A549 treated with AZD2906 at 1 μM for 4 hours (cell line): Measurements from ENCODE around the gene PCDHGA10. TPM values are rescaled to one million over a fixed set of nuclear protein-coding genes. Genes with fewer than 3 reads are reported as not detected.

Experiments used
- total RNA-seq: library from RNA; stranded (reverse); fragments of 200-300 nt; extraction: Qiagen RNA extraction; gene quantifications from 5 replicates; pipeline ENCODE4 v1.2.3, GENCODE V29; 2022

The PCDHGA10 gene
- 0.02 to 0.03 TPM in 2 of 5 replicates, not detected in the others for total RNA-seq

DNA sequence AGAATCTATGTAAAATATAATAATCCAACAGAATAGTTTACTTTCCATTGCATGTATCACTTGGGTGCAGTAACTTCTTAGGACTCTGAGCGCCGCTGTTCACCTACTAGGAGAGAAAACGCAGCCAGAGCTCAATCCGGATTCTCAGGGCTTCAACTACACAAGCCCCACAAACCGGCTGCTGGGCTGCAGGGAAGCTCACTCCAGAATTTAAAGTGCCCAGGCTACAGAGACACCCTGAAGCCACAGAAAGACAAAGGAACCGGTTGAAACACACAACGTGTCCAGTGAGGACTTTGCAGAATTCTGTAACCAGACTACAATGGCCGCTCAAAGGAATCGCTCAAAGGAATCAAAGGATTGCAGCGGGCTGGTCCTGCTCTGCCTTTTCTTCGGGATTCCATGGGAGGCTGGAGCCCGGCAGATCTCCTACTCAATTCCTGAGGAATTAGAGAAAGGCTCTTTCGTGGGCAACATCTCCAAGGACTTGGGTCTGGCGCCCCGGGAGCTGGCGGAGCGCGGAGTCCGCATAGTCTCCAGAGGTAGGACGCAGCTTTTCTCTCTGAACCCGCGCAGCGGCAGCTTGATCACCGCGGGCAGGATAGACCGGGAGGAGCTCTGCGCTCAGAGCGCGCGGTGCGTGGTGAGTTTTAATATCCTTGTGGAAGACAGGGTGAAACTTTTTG lies at the start of gene PCDHGA10:
Gene PCDHGA10 (plus strand): TSS at position 134 of the 686 bp plus-strand sequence. CDS start 189 bp downstream, at position 323.

DNA sequence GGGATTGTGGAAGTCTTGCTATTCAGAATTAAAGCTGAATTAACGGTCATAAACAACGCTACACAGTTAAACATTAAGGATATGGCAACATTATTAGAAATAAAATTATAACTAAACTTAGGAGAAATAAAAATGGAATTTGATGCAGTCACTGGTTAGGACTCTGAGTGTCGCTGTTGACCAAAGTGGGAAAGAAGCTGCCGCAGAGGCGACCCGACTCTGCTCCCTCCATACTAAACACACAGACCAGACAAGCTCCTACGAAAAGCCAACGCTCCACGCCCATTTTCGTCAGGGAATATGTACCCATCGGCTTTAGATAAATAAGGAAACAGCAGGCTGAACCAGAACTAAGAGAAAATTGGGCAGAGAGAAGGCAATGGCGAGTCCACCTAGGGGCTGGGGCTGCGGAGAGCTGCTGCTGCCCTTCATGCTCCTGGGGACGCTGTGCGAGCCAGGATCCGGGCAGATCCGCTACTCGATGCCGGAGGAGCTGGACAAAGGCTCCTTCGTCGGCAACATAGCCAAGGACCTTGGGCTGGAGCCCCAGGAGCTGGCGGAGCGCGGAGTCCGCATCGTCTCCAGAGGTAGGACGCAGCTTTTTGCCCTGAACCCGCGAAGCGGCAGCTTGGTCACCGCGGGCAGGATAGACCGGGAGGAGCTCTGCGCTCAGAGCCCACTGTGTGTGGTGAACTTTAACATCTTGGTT lies 48.7 kb upstream of the PCDHGA10 start, which contains the start of gene PCDHGA5:
Gene PCDHGA5 (plus strand): TSS at position 211 of the 709 bp plus-strand sequence. CDS start 169 bp downstream, at position 380.

DNA sequence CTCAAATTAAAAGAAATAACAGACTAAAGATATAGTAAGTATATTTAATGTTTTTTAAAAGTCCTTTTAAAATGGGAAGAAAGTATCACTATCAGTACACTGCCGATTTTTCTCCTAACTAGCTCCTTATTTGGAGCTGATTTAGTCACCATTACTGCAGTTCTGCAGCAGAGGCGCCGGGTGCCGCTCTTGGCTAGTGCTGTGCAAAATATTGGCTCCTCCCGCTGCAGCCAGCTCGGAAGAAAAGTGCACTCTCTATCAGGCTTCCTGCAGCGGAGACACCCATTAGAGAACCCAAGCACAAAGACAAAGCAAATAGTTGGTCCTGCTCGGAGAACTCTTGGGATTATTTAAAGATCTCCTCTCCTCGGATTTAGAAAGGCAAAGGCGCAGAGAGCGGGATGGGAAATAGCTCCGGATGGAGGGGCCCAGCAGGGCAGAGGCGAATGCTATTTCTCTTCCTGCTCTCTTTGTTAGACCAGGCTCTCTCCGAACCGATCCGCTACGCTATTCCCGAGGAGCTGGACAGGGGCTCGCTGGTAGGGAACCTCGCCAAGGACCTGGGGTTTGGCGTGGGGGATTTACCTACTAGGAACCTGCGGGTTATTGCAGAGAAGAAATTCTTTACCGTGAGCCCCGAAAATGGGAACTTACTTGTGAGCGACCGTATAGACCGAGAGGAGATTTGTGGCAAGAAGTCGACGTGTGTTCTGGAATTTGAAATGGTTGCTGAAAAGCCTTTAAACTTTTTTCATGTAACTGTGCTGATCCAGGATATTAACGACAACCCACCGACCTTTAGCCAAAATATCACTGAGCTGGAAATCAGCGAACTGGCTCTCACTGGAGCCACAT lies 42.6 kb upstream of the PCDHGA10 start, which contains the start of gene PCDHGB3:
Gene PCDHGB3 (plus strand): TSS at position 249 of the 855 bp plus-strand sequence. CDS start 153 bp downstream, at position 402.

DNA sequence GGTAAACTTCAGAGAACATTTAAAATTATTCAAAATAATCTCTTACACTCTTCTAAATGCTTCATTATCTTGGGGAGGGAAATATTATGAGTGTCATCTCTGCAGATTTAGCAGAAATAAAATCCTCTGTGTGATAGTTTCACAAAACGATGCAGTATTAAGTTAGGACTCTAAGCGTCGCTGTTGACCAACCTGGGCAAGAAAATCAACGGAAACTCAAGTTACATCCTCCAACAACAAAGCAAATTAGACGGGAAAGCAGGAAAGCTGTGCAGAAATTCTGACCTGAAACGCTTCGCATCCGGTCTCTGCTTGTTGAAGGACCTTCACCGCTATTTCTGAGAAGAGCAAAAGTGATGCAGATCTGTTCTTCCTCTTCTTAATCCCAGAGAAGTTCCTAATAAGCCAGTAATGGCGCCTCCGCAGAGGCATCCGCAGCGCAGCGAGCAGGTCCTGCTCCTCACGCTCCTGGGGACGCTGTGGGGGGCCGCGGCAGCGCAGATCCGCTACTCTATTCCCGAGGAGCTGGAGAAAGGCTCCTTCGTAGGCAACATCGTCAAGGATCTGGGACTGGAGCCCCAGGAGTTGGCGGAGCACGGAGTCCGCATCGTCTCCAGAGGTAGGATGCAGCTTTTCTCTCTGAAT lies 39.0 kb upstream of the PCDHGA10 start, which contains the start of gene PCDHGA6:
Gene PCDHGA6 (plus strand): TSS at position 219 of the 645 bp plus-strand sequence. CDS start 193 bp downstream, at position 412.

DNA sequence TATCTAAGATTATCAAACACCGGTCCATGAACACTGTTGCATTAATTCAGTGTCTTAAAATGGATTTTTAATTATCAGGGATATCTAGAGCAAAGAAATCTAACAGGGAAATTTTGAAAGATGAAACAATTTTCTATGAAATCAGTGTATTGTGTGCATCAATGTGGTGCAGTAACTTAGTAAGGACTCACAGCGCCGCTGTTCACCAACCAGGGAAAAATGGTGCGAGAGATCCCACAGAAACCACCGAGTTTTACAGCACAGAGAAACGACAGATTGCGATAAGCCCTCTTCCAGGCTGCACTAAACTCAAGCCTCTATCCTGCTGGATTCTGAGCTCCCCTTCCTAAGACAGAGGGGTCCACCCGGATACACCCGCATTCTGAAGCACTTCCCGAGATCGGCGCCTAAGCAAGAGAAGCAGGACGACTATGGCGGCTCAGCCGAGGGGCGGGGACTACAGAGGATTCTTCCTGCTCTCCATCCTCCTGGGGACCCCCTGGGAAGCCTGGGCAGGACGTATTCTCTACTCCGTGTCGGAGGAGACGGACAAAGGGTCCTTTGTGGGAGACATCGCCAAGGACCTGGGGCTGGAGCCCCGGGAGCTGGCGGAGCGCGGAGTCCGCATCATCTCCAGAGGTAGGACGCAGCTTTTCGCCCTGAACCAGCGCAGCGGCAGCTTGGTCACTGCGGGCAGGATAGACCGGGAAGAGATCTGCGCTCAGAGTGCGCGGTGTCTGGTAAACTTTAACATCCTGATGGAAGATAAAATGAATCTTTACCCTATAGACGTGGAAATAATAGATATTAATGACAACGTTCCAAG lies 30.1 kb upstream of the PCDHGA10 start, which contains the start of gene PCDHGA7:
Gene PCDHGA7 (plus strand): TSS at position 274 of the 826 bp plus-strand sequence. CDS start 158 bp downstream, at position 432.

DNA sequence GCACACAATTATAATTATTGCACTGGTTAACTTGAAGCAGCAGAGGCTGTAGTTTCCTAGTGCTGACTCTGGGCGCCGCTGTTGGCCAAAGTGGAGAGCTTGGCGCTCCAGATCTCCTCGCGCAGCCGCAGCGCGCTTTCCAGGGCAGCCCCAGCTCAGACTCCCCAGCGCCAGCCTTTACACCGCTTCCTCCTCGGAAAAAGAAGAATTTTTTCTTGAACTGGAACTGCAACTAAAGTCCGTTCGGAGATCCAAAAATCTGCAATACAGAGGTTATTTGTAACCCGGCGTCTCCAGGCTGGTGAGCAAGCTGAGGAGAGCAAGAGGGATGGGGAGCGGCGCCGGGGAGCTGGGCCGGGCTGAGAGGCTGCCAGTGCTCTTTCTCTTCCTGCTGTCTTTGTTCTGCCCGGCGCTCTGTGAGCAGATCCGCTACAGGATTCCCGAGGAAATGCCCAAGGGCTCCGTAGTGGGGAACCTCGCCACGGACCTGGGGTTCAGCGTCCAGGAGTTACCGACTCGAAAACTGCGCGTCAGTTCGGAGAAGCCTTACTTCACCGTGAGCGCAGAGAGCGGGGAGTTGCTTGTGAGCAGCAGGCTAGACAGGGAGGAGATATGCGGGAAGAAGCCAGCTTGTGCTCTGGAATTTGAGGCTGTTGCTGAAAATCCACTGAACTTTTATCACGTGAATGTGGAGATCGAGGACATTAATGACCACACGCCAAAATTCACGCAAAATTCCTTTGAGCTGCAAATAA lies 25.1 kb upstream of the PCDHGA10 start, which contains the start of gene PCDHGB4:
Gene PCDHGB4 (plus strand): TSS at position 142 of the 755 bp plus-strand sequence. CDS start 187 bp downstream, at position 329.

DNA sequence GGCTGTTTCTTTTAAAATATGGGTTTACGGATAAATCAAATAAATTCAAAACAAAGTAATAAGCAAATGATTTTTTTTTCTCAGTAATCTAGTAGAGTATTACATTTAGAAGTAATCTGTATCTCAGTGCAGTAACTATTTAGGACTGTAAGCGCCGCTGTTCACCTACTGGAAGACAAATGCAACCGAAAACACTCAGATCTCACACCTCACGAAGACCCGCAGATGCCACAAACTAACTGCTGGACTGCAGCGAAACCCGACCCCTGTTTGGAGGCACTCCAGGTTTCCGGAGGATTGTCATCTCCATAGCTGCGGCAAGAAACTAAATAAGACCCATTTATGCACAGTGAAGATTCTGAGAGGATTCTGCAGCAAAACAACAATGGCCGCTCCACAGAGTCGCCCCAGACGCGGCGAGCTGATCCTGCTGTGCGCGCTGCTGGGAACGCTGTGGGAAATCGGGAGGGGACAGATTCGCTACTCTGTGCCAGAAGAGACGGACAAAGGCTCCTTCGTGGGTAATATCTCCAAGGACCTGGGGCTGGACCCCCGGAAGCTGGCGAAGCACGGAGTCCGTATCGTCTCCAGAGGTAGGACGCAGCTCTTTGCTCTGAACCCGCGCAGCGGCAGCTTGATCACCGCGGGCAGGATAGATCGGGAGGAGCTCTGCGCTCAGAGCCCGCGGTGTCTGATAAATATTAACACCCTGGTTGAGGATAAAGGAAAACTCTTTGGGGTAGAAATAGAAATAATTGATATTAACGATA lies 20.2 kb upstream of the PCDHGA10 start, which contains the start of gene PCDHGA8:
Gene PCDHGA8 (plus strand): TSS at position 205 of the 770 bp plus-strand sequence. CDS start 181 bp downstream, at position 386.

DNA sequence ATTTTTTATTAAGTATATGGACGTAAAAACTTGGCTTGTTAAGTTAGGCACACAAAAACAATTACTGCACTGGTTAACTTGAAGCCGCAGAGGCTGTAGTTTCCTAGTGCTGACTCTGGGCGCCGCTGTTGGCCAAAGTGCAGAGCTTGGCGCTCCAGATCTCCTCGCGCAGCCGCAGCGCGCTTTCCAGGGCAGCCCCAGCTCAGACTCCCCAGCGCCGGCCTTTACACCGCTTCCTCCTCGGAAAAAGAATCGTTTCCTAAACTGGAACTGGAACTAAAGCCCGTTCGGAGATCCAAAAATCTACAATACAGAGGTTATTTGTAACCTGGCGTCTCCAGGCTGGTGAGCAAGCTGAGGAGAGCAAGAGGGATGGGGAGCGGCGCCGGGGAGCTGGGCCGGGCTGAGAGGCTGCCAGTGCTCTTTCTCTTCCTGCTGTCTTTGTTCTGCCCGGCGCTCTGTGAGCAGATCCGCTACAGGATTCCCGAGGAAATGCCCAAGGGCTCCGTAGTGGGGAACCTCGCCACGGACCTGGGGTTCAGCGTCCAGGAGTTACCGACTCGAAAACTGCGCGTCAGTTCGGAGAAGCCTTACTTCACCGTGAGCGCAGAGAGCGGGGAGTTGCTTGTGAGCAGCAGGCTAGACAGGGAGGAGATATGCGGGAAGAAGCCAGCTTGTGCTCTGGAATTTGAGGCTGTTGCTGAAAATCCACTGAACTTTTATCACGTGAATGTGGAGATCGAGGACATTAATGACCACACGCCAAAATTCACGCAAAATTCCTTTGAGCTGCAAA lies 14.8 kb upstream of the PCDHGA10 start, which contains the start of gene PCDHGB5:
Gene PCDHGB5 (plus strand): TSS at position 192 of the 796 bp plus-strand sequence. CDS start 181 bp downstream, at position 373.

DNA sequence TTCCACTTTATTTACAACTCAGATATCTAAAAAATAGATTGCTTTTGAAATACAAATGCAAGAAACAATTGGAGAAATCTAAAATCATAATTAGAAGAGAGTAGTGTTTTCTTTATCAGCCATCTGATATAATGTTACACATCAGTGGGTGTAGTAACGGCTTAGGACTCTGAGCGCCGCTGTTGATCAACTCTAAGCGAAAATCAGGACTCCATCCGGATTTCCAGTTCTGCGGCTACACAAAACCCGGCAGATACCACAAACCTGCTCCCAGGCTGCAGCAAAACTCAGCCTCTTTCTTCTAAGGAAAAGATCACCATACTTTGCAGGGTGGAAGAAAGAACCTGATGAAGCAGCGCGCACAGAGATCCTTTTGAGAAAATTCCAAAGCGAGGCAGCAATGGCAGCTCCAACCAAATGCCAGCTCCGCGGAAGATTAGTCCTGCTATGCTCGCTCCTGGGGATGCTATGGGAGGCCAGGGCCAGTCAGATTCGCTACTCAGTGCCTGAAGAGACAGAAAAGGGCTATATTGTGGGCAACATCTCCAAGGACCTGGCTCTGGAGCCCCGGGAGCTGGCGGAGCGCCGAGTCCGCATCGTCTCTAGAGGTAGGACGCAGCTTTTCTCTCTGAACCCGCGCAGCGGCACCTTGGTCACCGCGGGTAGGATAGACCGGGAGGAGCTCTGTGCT lies 10.1 kb upstream of the PCDHGA10 start, which contains the start of gene PCDHGA9:
Gene PCDHGA9 (plus strand): TSS at position 226 of the 691 bp plus-strand sequence. CDS start 175 bp downstream, at position 401.

DNA sequence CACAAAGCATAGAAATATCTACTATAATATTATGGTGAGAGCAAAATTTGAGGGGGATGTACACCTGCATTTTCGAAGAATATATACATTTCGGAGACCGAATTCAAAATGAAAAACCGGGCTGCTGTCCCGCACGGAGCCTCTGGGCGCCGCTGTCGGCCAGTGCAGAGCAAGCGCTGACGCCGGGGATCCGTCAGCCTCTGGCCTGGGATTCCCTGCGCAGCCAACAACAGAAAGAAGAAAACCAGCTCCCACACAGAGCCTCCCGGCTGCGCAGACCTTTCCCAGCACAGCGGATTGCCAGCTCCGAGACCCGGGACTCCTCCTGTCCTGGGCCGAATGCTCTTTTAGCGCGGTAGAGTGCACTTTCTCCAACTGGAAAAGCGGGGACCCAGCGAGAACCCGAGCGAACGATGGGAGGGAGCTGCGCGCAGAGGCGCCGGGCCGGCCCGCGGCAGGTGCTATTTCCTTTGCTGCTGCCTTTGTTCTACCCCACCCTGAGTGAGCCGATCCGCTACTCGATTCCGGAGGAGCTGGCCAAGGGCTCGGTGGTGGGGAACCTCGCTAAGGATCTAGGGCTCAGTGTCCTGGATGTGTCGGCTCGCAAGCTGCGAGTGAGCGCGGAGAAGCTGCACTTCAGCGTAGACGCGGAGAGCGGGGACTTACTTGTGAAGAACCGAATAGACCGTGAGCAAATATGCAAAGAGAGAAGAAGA lies 4.8 kb upstream of the PCDHGA10 start, which contains the start of gene PCDHGB6:
Gene PCDHGB6 (plus strand): TSS at position 232 of the 716 bp plus-strand sequence. CDS start 182 bp downstream, at position 414.

DNA sequence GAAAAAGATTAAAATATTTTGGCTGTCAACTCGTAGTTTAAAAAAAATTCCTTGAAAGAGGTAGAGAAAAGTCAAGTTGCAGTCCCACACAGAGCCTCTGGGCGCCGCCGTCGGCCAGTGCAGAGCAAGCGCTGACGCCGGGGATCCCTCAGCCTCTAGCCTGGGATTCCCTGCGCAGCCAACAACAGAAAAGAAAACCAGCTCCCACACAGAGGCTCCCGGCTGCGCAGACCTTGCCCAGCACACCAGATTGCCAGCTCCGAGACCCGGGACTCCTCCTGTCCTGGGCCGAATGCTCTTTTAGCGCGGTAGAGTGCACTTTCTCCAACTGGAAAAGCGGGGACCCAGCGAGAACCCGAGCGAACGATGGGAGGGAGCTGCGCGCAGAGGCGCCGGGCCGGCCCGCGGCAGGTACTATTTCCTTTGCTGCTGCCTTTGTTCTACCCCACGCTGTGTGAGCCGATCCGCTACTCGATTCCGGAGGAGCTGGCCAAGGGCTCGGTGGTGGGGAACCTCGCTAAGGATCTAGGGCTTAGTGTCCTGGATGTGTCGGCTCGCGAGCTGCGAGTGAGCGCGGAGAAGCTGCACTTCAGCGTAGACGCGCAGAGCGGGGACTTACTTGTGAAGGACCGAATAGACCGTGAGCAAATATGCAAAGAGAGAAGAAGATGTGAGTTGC lies 4.8 kb downstream of the PCDHGA10 start, which contains the start of gene PCDHGB7:
Gene PCDHGB7 (plus strand): TSS at position 184 of the 679 bp plus-strand sequence. CDS start 183 bp downstream, at position 367.

DNA sequence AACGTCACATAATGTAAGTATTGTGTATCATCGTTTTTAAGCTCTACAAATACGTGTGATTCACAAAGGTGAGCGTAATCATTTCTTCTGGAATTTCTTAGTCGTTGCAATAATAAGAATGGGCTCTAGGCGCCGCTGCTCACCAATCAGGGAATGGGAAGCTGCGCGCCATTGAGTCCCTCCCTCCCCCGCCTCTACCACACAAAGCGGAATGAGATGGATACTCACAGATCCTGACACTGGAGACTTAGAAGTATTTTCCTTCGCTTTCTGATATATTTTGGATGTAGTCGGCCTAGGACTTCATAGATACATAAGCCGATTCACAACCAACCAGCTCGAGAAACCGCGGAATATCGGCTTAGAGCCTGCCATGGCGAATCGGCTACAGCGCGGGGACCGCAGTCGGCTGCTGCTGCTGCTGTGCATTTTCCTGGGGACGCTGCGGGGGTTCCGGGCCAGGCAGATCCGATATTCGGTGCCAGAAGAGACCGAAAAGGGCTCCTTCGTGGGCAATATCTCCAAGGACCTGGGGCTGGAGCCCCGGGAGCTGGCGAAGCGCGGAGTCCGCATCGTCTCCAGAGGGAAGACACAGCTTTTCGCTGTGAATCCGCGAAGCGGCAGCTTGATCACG lies 8.2 kb downstream of the PCDHGA10 start, which contains the start of gene PCDHGA11:
Gene PCDHGA11 (plus strand): TSS at position 197 of the 634 bp plus-strand sequence. CDS start 177 bp downstream, at position 374.

DNA sequence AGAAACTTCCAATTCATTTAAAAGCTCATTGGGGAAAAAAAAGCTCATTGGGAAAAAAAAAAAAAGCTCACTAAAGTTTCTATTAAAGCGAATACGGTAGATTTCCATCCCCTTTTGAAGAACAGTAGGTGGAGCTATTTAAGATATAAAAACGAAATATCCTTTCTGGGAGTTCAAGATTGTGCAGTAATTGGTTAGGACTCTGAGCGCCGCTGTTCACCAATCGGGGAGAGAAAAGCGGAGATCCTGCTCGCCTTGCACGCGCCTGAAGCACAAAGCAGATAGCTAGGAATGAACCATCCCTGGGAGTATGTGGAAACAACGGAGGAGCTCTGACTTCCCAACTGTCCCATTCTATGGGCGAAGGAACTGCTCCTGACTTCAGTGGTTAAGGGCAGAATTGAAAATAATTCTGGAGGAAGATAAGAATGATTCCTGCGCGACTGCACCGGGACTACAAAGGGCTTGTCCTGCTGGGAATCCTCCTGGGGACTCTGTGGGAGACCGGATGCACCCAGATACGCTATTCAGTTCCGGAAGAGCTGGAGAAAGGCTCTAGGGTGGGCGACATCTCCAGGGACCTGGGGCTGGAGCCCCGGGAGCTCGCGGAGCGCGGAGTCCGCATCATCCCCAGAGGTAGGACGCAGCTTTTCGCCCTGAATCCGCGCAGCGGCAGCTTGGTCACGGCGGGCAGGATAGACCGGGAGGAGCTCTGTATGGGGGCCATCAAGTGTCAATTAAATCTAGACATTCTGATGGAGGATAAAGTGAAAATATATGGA lies 17.7 kb downstream of the PCDHGA10 start, which contains the start of gene PCDHGA12:
Gene PCDHGA12 (plus strand): TSS at position 176 of the 782 bp plus-strand sequence. CDS start 253 bp downstream, at position 429.

